Muscle layer of duodenum (tissue), 2 donors: ENCODE results near the gene ELP2.
A peak's percentile ranks its signal among the peaks of the same experiment; 100 is the strongest.
"Not testable (repeated sequence)": the region's sequence is repeated elsewhere in the genome, so short reads cannot be mapped to it uniquely, and the experiment has no call there.

Experiments
- H3K27ac ChIP-seq: one replicate; pipeline ENCODE4 v1.7.0; 2013; ENCODE audit warnings: mild to moderate bottlenecking, low read length
- H3K27me3 ChIP-seq: one replicate; pipeline ENCODE4 v1.7.0; 2013; ENCODE audit warnings: low read depth, mild to moderate bottlenecking, control low read depth, low read length
- H3K36me3 ChIP-seq, 2 donors: one replicate each; pipeline ENCODE4 v1.7.0; 2013; ENCODE audit warnings: low read length in 2 of 2, control low read depth in 1 of 2, mild to moderate bottlenecking in 1 of 2; ENCODE audit not compliant: insufficient read depth in 2 of 2, control insufficient read depth in 1 of 2
- H3K4me1 ChIP-seq, 2 donors: one replicate each; pipeline ENCODE4 v1.7.0; 2013; ENCODE audit warnings: low read length in 2 of 2, mild to moderate bottlenecking in 2 of 2, control low read depth in 1 of 2, moderate library complexity in 1 of 2; ENCODE audit not compliant: insufficient read depth in 2 of 2, control insufficient read depth in 1 of 2
- H3K4me3 ChIP-seq, 2 donors: one replicate each; pipeline ENCODE4 v1.7.0; 2013; ENCODE audit warnings: low read length in 2 of 2, low read depth in 1 of 2, mild to moderate bottlenecking in 1 of 2
- H3K9me3 ChIP-seq, 2 donors: one replicate each; pipeline ENCODE4 v1.7.0; 2013; ENCODE audit warnings: low read length in 2 of 2, control low read depth in 1 of 2, mild to moderate bottlenecking in 1 of 2; ENCODE audit not compliant: control insufficient read depth in 1 of 2
- donor health status: healthy.

Gene ELP2

GRCh38 chr18:36160959-36161371 lies 31.3 kb downstream of the ELP2 start:
- H3K36me3 ChIP-seq = peaks cover 53 to 77% of the 10 kb centered on the region in 2 donors

GRCh38 chr18:36162981-36163380 lies 33.3 kb downstream of the ELP2 start:
- H3K27ac ChIP-seq = no peak overlapping the region
- no peaks in the 10 kb centered on the region for H3K27me3 ChIP-seq
- H3K4me3 ChIP-seq = no peak overlapping the region
- no peaks in the 10 kb centered on the region for H3K4me1 ChIP-seq
- H3K36me3 ChIP-seq = peaks cover 42 to 66% of the 10 kb centered on the region in 2 donors
- no peaks in the 10 kb centered on the region for H3K9me3 ChIP-seq

More at GRCh38 chr18:36160959-36161371, 31.3 kb downstream of the ELP2 start:
- Histone ChIP-seq H3K27me3 (no peaks in the 10 kb centered on the region), H3K9me3 (no peaks in the 10 kb centered on the region), H3K4me3 (no peak overlapping the region), H3K4me1 (no peaks in the 10 kb centered on the region), H3K27ac (no peak overlapping the region)

DNA sequence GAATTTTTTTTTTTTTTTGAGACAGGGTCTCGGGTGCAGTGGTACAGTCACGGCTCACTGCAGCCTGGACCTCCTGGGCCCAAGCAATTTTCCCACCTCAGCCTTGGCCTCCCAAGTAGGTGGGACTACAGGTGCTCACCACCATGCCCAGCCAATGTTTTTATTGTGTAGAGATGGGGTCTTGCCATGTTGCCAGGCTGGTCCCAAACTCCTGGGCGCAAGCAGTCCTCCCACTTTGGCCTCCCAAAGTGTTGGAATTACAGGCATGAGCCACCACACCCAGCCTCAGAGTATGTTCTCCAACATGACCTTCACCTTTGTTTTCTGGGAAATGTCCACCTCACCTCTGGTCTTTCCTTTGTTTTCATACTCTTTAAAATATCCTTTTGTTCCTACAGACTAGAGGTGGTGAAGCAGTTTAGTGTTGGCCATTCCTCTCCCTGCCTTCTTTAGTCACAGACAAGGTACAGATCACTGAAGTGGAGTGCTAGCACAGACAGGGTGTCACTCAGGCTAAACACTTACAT lies 38.1 kb downstream of the ELP2 start:
- H3K4me3 ChIP-seq = no peak overlapping the region
- no peaks in the 10 kb centered on the region for H3K9me3 ChIP-seq
- H3K27ac ChIP-seq = no peak overlapping the region
- H3K27me3 ChIP-seq = no peaks in the 10 kb centered on the region
- no peaks in the 10 kb centered on the region for H3K4me1 ChIP-seq
- H3K36me3 ChIP-seq = peaks cover 45 to 70% of the 10 kb centered on the region in 2 donors

DNA sequence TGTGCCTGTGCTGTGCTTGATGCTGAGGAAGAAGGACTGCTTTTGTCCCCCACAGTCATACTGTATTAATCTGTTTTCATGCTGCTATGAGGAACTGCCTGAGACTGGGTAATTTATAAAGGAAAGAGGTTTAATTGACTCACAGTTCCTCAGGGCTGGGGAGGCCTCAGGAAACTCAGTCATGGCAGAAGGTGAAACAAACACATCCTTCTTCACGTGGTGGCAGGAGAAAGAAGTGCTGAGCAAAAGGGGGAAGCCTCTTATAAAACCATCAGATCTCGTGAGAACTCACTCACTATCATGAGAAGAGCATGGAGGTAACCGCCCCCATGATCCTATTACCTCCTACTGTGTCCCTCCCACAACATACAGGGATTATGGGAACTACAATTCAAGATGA lies 38.6 kb downstream of the ELP2 start:
- H3K4me3 ChIP-seq, H3K4me1 ChIP-seq, H3K9me3 ChIP-seq, H3K27ac ChIP-seq, H3K27me3 ChIP-seq: not testable (repeated sequence)
- peaks cover 42 to 68% of the 10 kb centered on the region in 2 donors for H3K36me3 ChIP-seq

DNA sequence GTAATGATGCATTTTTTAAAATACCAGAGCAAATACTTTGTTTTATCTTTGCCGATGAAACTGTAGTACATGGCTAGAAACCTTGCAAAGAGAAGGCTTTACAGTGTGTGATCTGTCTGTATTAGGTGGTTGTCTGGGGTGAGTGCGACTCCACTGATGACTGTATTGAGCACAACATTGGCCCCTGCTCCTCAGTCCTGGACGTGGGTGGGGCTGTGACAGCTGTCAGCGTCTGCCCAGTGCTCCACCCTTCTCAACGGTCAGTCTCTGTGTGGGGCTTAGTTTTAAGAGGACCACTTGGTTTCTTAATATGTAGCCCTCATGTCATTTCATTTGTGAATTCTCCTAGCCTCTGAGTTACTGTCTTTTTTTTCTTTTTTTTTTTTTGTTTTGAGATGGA lies 40.2 kb downstream of the ELP2 start:
- Histone ChIP-seq H3K4me3 (no peak overlapping the region), H3K27ac (no peak overlapping the region), H3K4me1 (no peaks in the 10 kb centered on the region), H3K27me3 (no peaks in the 10 kb centered on the region), H3K36me3 (peaks cover 33 to 68% of the 10 kb centered on the region in 2 donors), H3K9me3 (no peaks in the 10 kb centered on the region)

DNA sequence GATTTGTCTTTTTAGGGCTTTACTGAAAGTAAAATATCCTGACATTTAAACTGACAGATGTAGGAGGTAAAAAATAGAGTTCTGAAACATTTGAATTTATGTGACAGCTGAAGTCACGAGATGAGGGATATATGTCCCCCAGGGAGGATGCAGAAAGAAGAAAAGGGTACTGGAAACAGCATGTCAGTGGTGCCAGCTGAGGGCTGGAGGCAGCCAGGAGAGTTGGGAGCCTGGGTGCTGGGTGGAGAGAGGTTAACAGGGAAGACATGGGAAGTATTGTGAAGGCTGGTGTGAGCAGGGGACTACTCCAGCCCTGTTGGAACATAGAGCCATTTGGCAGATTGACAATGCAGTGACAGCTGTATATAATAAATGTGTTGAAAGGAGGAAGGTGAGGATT lies 45.8 kb downstream of the ELP2 start:
- no peaks in the 10 kb centered on the region for H3K9me3 ChIP-seq
- H3K4me3 ChIP-seq = no peak overlapping the region
- H3K27me3 ChIP-seq = no peaks in the 10 kb centered on the region
- peaks cover 0 to 4% of the 10 kb centered on the region in 2 donors for H3K4me1 ChIP-seq
- H3K36me3 ChIP-seq = peaks cover 35 to 57% of the 10 kb centered on the region in 2 donors
- no peak overlapping the region for H3K27ac ChIP-seq

DNA sequence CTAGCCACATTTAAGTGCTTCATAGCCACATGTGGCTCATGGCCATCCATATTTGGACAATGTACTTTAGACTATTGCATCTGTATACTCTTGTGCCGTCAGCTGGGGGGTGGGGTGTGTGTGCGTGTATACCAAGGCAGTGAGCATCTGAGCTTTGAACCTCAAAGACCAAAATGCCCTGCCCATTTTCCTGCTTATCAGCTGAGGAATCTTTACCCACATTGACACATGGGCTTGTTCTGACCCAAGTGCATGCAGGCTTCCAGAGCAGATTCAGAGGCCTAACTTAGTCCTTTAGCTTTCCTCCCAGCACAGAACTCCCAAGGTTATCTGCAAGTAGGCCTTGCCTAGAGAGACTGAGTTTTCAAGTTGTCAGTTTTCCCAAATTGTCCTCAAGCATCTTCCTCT lies 46.5 kb downstream of the ELP2 start:
- Histone ChIP-seq H3K27ac (no peak overlapping the region), H3K9me3 (no peaks in the 10 kb centered on the region), H3K27me3 (no peaks in the 10 kb centered on the region), H3K4me3 (no peak overlapping the region), H3K4me1 (peaks cover 0 to 4% of the 10 kb centered on the region in 2 donors), H3K36me3 (peaks cover 28 to 50% of the 10 kb centered on the region in 2 donors)

DNA sequence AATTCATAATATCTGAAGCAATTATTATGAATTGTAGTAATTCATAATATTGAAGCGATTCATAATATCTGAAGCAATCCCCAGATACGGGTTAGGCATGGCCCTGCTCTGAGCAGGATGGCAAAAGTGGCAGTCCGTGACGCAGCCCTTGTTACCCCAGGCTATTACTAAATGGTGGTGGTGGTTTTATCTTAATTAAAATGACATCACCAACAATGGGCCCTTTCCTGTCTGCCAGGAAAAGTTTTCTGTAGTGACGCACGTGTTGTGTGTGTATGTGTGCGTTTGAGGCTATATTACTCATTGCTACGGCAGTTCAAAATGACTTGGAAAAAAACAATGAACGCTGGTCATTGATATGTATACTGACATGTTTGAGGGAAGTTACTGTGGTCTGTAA lies 47.0 kb downstream of the ELP2 start:
- Histone ChIP-seq H3K9me3 (no peaks in the 10 kb centered on the region), H3K27me3 (no peaks in the 10 kb centered on the region), H3K27ac (no peak overlapping the region), H3K4me3 (no peak overlapping the region), H3K4me1 (peaks cover 0 to 4% of the 10 kb centered on the region in 2 donors), H3K36me3 (peaks cover 25 to 45% of the 10 kb centered on the region in 2 donors)

DNA sequence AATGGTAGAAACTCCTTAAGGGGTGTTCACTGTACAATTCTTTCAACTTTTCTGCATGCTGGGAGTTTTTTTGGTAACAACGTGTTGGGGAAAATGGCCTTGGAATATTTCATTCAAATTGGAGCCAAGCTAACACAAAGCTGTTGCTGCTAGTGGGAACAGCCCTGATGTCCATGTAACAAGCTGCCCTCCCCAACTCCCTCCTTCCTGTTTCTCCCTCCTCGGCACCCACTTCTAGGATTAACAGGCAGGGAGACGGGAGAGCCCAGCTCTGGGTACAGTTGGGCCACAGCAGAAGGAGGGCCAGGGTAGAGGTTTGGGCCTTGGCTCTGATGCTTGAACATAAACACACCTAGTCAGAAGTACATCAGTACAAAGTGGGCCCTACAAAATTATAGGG lies 48.2 kb downstream of the ELP2 start:
- Histone ChIP-seq H3K4me3 (no peak overlapping the region), H3K36me3 (peaks cover 25 to 33% of the 10 kb centered on the region in 2 donors), H3K27ac (no peak overlapping the region)

GRCh38 chr18:36179562-36180355 lies 50.1 kb downstream of the ELP2 start:
- Histone ChIP-seq H3K9me3 (no peaks in the 10 kb centered on the region), H3K27ac (peak overlapping the region; percentile 26), H3K36me3 (peaks cover 21 to 24% of the 10 kb centered on the region in 2 donors), H3K4me3 (no peak overlapping the region), H3K27me3 (no peaks in the 10 kb centered on the region), H3K4me1 (peaks cover 0 to 4% of the 10 kb centered on the region in 2 donors)

More for the DNA sequence above, 48.2 kb downstream of the ELP2 start:
- H3K27me3 ChIP-seq = no peaks in the 10 kb centered on the region
- peaks cover 0 to 4% of the 10 kb centered on the region in 2 donors for H3K4me1 ChIP-seq
- no peaks in the 10 kb centered on the region for H3K9me3 ChIP-seq

GRCh38 chr18:36181441-36181840 lies 51.7 kb downstream of the ELP2 start:
- peaks cover 5 to 9% of the 10 kb centered on the region in 2 donors for H3K36me3 ChIP-seq
- no peaks in the 10 kb centered on the region for H3K9me3 ChIP-seq
- no peak overlapping the region for H3K4me3 ChIP-seq
- peaks cover 0 to 7% of the 10 kb centered on the region in 2 donors for H3K4me1 ChIP-seq
- no peaks in the 10 kb centered on the region for H3K27me3 ChIP-seq
- H3K27ac ChIP-seq = no peak overlapping the region
